NCI-H1694 (cell line): ENCODE data around the gene SRGAP3.
"Not testable (repeated sequence)": the region's sequence is repeated elsewhere in the genome, so short reads cannot be mapped to it uniquely, and the experiment has no call there.

ENCODE experiments used
- DNase-seq: peaks from one replicate; lab custom pipeline; 2025; lab: John Stamatoyannopoulos, UW

The SRGAP3 gene

GRCh38 chr3:9111866-9112265, 137.6 kb downstream of the SRGAP3 start:
- DNase-seq, result no peak

DNA sequence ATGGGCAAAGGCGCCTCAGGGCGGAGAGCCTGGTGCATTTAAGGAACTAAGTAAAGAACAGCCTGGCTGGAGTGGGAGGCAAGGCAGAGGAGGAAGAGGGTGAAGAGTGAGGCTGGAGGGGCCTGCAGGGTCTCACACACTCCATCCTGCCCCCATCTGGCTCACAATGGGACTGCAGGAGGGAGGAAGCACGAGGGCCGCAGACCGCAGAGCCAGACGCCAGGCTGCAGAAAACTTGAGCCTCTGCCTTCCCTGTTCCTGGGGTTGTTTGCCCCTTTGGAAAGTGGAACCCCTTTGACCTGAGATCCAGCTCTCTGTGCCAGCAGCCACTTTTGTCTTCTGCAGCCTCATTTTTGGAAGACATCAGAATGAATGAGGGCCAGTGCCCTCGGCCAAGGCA, 138.0 kb downstream of the SRGAP3 start:
- DNase-seq, result no peak

- DNase-seq, result no peak
Observed at GRCh38 chr3:9110802-9111201, 138.6 kb downstream of the SRGAP3 start.

- DNase-seq, result no peak
Observed at GRCh38 chr3:9110316-9110715, 139.1 kb downstream of the SRGAP3 start.

- DNase-seq, result no peak
Observed at GRCh38 chr3:9109568-9109914, 139.9 kb downstream of the SRGAP3 start.

GRCh38 chr3:9108876-9109567, 140.4 kb downstream of the SRGAP3 start:
- no peak for DNase-seq

DNA sequence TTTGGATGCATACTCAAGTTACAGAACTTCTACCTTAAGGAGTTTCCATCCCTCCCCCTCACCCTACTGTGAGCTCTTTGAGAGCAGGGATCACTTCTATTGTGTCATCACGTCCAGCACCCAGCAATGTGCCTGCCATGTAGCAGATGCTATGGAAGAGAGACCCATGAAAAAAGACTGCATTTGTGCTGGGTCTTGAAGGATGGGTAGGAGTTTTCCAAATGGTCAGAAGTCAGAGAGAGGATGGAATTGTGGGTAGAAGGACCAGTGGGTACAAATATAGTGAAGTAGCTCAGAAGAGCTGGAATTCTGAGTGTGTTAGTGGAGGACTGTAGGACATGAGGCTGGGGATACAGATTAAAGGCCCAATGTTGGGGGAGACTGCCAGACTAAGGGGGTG, 141.7 kb downstream of the SRGAP3 start:
- DNase-seq, result no peak

DNA sequence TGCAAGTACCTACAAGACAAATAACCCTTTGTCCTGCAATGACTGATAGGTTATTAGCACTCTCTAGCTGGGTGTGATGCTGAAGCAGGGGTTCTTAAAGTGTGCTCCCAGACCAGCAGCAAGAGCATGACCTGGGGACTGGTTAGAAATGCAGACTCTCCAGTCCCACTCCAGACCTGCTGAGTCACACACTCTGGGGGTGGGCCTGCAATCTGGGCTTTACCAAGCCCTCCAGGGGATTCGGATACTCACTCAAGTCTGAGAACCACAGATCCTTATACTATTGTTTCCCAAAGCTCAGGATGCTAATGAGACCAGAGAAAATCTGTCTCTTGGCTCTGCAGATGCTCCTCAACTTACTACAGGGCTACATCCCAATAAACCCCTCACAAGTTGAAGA, 144.0 kb downstream of the SRGAP3 start:
- no peak for DNase-seq

DNA sequence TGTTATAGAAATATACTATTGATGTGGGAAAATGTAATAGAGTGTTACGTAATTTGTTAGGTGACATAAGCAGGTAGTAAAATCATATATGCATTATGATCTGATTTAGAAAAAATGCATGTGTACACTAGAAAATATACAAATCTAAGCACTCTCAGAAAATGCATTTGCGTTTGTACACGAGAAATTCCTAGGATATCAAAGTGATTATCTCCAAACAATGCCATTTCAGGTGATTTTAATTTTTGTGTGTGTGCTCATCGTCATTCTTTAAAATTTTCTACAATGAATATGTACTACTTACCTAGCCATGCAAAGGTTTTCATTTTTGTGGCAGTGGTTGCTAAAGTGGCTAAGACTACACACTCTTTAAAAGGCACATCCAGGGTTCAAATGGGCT, 145.3 kb downstream of the SRGAP3 start:
- no peak for DNase-seq

DNA sequence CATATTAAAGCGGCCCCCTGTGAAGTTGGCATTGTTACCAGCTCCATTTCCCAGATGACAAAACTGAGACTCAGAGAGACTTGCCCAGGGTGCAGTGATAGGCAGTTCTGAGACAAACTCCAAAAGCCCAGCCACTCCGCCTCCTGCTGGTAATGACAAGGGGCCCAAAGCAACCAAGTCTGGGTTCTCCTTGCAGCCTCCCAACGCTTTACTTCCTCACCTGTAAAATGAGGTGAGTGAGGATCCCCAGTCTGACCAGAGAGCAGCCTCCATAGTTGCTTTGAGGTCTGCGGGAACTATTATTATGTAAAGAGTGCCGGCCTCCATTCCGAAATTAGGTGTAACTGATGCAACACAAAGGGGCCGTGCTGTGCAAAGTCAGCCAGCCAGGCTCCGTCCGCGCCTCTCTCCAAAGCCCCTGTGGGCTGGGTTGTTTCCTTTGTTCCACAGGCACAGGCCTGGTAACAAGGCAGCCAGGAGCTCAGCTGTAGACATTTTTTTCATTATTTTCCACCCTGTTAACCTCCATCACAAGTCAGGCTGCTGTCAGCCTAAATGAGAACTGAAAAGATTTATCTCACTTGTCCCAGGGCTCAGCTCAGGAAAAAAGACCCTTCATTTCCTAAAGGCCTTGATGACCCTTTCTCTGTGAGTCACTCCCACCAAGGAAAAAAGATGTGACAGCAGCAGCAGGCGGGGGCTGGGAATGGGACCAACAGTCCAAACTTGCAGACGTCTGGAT, 147.0 kb downstream of the SRGAP3 start:
- DNase-seq, result no peak

- no peak for DNase-seq
Observed at GRCh38 chr3:9101286-9101685, 148.2 kb downstream of the SRGAP3 start.

GRCh38 chr3:9100513-9100894, 148.9 kb downstream of the SRGAP3 start:
- DNase-seq, result no peak

DNA sequence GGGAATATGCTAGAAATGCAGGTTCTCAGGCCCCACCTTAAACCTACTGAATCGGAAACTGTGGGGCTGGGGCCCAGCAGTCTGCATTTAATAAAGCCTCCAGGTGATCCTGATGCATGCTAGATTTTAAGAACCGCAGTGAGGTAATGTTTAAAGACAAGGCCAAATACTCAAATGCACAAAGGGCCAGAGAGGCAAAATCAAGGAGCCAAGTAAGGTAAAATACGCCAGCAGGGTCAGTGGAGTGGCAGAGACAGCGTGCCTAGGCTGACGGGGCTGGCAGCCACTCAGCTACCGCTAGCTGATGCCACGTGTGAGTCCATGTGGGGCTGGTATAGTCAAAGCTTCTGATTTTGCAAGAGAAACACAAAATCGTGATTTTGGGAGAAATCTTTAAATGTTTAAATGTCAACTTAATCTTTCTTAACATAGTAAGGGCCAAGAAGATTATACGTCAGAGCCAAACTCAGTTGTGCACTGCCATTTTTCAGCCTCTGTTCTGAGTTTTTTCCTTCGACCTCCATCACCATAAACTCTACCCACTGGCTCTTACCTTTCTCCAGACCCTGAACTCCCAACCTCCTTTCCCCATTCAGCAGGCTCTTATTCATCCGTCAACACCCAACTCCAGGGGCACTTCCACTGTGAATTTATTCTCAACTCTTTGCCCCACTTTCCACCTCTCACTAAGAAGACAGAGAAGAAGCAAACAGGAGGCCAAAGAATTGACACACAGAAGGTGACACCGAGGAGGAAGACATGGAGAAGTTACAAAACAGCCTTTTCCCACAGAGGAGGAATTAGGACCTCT, 149.5 kb downstream of the SRGAP3 start:
- DNase-seq, result no peak

GRCh38 chr3:9098716-9099675, 150.4 kb downstream of the SRGAP3 start:
- DNase-seq, result no peak

GRCh38 chr3:9097495-9097894, 152.0 kb downstream of the SRGAP3 start:
- DNase-seq, result no peak

DNA sequence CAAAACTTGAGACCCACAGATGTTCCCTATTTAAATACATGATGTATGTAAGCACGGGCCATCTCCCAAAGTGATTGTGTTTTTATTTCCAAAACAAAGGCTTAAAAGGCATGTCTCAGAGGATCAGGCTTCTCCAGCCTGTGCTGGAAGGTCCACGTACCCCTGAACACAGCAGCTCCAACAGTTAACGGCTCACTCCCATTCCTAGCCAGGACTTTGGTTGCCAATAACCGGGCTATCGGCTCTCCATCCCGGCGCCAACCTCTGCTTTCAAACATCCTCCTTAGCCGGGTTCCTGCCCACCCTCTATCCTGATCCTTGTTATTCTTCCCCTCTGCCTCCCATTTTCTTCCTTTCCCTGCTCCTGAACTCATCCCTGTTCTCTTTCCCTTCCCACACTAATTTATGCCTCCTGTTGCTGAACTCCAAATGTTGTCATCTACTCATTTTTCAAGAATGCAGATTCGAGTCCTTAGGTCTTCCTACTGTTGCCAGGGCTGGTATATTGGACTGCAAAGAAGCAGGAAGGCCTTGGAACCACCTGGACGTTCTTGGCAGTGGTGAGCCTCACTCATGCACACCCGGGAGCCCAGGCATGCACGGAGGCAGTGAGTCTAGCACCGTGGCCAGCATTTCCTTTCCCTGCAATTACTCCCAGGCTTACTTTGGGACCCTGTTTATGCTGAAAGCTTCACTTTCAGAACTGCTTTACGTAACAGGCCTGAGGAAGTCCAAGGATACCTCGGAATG, 157.8 kb downstream of the SRGAP3 start:
- DNase-seq, result no peak

DNA sequence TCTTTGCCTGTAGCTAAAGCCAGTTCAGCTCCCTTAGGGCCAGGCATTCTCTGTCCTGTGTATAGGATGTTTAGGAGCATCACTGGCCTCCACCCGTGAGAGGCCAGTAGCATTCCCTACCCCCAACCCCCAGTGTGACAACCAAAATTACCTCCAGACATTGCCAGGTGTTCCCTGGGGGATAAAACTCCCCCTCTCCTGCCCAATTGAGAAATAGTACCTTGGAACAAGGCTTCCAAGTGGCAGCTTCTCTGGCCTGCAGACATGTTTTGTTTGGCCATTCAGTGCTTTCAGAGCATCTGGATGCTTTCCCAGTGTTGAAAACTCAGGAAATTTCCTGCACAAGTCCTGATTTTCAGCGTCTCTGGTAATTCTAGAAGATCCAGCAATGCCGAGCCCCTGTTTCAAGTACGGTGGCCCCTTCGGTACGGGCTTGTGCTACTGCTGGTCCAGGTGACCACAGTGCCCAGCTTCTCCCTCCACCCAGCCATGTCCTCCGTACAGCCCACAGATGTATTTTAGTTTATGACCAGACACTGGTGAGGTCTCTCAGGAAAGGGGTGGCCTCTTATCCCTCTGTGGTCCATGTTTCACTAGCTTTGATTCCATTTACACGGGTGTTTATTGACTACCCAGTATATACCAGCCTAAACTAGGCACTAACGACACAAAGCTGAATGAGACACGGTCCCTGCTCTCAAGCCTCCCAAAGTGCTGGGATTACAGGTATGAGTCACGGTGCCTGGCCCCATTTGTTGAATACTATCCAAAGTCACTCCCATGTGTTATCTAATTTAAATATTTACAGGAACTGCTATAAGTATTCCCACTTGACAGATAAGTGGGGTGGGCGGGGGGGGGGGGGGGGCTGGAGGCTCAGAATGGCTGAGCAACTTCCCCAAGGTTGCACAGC, 160.7 kb downstream of the SRGAP3 start:
- DNase-seq, result no peak

DNA sequence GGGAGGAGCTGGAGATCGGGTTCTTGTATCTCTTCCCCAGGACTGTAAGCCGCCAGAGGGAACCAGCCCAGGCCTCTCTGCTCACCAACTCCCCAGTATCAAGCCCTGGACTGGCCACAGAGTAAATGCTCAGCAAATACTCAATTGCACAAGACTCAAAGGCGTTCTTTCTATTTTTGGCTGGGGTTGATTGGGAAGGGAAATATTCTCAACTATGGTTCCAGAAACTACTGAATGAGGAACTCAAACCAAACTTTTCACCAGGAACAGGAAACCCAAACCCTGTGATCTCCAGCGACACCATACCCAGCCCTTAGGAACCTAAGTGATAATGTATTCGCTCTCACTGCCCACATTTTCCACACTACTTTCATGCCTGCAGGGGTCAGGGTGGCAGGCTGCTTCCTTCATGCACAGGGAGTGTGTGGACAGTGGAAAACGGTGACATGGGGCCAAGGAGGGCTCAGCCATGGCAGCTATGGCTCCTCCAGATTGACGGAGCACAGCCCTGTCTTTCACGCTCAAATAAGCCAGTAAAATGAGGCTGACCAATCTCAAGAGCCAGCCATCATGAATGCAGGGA, 161.5 kb downstream of the SRGAP3 start:
- DNase-seq, result no peak

GRCh38 chr3:9085428-9085827, 164.0 kb downstream of the SRGAP3 start:
- not testable (repeated sequence) for DNase-seq
